Thyroid gland (tissue), 4 donors: Measurements from ENCODE around the gene EXT2.

Source experiments
- CTCF ChIP-seq, 6 experiments: fragments of 200-600 bp in 3 of 6; fragments of 450-650 bp in 3 of 6; sonication (generic) in 3 of 6; IDR thresholded peaks; one replicate each; pipeline ENCODE4 v1.5.1; 2016 to 2019; ENCODE audit warnings: antibody characterized with exemption in 6 of 6, mild to moderate bottlenecking in 2 of 6, inconsistent platforms in 1 of 6, moderate library complexity in 1 of 6
- POLR2A ChIP-seq, 2 donors: fragments of 450-650 bp; IDR thresholded peaks; one replicate each; pipeline ENCODE4 v1.6.1; 2017; ENCODE audit warnings: antibody characterized with exemption in 2 of 2, mild to moderate bottlenecking in 2 of 2, moderate library complexity in 1 of 2

- TF ChIP-seq CTCF (IDR thresholded peaks at IDR 0.05) (no peak), POLR2A (IDR thresholded peaks at IDR 0.05) (no peak)
Measured at GRCh38 chr11:44255406-44256071, 160.1 kb downstream of the EXT2 start.
